Measurements from ENCODE around the gene ZDHHC4. TPM values are rescaled to one million over a fixed set of nuclear protein-coding genes. Genes with fewer than 3 reads are reported as not detected.

ZDHHC4 gene
- total and polyA plus RNA-seq, 2 of the 13 experiments (the other 11 are each of a cell fraction or from before 2014, with no cell fraction given) = 83.2 to 188 TPM

DNA sequence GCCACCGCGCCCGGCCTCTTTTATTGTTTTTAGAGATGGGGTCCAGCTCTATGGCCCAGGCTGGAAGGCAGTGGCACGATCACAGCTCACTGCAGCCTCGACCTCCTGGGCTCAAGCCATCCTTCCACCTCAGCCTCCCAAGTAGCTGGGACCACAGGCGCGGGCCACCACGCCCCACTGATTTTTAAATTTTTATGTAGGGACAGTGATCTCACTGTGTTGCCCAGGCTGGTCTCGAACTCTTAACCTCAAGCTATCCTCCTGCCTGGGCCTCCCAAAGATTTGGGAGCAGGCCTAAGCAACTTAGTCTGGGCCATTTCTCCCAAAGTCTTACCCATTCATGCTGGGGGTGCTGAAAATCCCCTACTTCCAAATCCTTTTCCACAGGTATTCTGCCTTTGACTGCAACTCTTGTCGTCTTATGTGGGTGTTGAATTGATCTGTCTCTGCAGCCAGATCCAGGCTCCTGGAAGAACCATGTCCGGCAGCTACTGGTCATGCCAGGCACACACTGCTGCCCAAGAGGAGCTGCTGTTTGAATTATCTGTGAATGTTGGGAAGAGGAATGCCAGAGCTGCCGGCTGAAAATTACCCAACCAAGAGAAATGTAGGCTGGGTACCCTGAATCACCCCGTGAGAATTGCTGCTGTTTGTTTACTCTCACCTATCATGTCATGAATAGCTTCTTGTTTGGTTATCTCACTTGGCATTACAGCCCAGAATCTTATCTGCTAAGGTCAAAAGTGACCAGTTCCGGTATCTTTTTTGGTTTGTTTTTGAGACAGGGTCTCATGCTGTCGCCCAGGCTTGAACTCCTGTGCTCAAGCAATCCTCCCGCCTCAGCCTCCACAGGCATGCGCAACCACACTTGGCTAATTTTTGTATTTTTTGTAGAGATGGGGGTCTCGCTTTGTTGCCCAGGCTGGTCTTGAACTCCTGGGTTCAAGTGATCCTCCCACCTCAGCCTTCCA is 1.1 kb downstream of the ZDHHC4 start (continued):
- TF ChIP-seq HHEX (CRISPR knock-in tag; IDR thresholded peaks at IDR 0.05) (no peak), MIER3 (CRISPR knock-in tag; IDR thresholded peaks at IDR 0.05; ENCODE audit: borderline replicate concordance) (no peak; the same call in 1 of the 2 replicates), HMG20B (CRISPR knock-in tag; conservative IDR thresholded peaks at IDR 0.05) (peak; percentile 85), SNAI1 (CRISPR knock-in tag; IDR thresholded peaks at IDR 0.05; ENCODE audit: borderline replicate concordance) (0 out of 2 replicates have a peak, but pooled peaks have one; percentile 72), BCL6 (CRISPR knock-in tag; IDR thresholded peaks at IDR 0.05) (peak; percentile 80), GABPA (IDR thresholded peaks at IDR 0.05; ENCODE audit: low read depth, low read length) (no peak), GABPA (CRISPR knock-in tag; IDR thresholded peaks at IDR 0.05; ENCODE audit: low read depth) (peak; percentile 79)
- TF ChIP-seq, protein P1, sequence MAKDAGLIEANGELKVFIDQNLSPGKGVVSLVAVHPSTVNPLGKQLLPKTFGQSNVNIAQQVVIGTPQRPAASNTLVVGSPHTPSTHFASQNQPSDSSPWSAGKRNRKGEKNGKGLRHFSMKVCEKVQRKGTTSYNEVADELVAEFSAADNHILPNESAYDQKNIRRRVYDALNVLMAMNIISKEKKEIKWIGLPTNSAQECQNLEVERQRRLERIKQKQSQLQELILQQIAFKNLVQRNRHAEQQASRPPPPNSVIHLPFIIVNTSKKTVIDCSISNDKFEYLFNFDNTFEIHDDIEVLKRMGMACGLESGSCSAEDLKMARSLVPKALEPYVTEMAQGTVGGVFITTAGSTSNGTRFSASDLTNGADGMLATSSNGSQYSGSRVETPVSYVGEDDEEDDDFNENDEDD (CRISPR knock-in tag; IDR thresholded peaks at IDR 0.05; ENCODE audit: borderline replicate concordance) = peak; percentile 45; the same call in 1 of the 2 replicates

DNA sequence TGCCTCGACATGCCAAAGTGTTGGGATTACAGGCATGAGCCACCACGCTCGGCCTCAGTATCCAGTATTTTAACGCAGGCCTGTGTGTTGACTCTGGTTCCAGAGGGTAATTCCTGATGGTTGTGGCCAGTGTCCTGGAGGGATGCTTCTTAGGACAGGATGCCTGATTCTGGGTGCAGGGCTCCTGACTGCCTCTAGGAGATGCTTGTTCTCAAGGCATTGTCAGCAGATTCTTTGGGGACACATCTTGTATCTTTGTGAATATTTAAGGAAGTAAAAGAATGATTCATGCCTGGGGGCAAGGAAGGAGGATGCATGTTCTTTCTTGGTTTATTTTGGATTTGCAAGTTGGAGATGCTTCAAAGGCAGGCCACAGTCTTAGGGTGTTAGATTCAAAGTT is 2.2 kb downstream of the ZDHHC4 start:
- intact Hi-C loops (cut with micrococcal nuclease; ENCODE audit: unreplicated experiment) = no loop called here
- Histone ChIP-seq H3K4me1 (ENCODE audit: insufficient read depth, low read length) (peaks cover 57% of the 10 kb centered on the region), H3K27me3 (ENCODE audit: control insufficient read depth in 1 of 2, insufficient read depth in 2 of 2, low read length in 2 of 2) (no peaks in the 10 kb centered on the region), H3K4me3 (replicated peaks in 1 of 3; ENCODE audit: insufficient read depth in 1 of 3, low read depth in 2 of 3, low read length in 3 of 3) (no peak overlapping the region), H3K79me2 (ENCODE audit: insufficient read depth, low read length) (peaks cover 17% of the 10 kb centered on the region), H3K27ac (ENCODE audit: extremely low read length, insufficient read depth, low read length) (peak overlapping the region; percentile 98), H3K36me3 (replicated peaks in 1 of 2; ENCODE audit: control insufficient read depth in 1 of 2, insufficient read depth in 2 of 2, low read length in 2 of 2) (peaks cover 9 to 32% of the 10 kb centered on the region in 2 experiments), H3K9me3 (ENCODE audit: low read length) (no peaks in the 10 kb centered on the region), H2AFZ (ENCODE audit: low read length) (no peak overlapping the region), H3K9ac (ENCODE audit: insufficient read depth, low read depth, low read length) (0 out of 2 replicates have a peak overlapping the region, but pooled peaks have one; percentile 18), H4K20me1 (ENCODE audit: insufficient read depth, low read length) (no peaks in the 10 kb centered on the region), H3K4me2 (ENCODE audit: low read depth, low read length) (0 out of 2 replicates have a peak overlapping the region, but pooled peaks have one; percentile 2)
- DNase-seq (ENCODE audit: low spot score) (peak; percentile 23), ATAC-seq (no peak), FAIRE-seq (no peak)
- POLR2A ChIA-PET = no interaction called here
- BruUV-seq (replicated peaks) = no TSS peak
- in situ Hi-C loops (cut with HindIII; ENCODE audit: extremely low pct_ligation_motif_present, low pct_unique_long_range_greater_than_20kb) = no loop called here
- 81% methylated on average over 4 of the region's 4 CpGs for WGBS (ENCODE audit: low lambda C conversion rate)
- CTCF ChIA-PET (ENCODE audit: low intra/inter-chr PET ratio, low total read pairs) = no interaction called here
- TF ChIP-seq, protein P2, sequence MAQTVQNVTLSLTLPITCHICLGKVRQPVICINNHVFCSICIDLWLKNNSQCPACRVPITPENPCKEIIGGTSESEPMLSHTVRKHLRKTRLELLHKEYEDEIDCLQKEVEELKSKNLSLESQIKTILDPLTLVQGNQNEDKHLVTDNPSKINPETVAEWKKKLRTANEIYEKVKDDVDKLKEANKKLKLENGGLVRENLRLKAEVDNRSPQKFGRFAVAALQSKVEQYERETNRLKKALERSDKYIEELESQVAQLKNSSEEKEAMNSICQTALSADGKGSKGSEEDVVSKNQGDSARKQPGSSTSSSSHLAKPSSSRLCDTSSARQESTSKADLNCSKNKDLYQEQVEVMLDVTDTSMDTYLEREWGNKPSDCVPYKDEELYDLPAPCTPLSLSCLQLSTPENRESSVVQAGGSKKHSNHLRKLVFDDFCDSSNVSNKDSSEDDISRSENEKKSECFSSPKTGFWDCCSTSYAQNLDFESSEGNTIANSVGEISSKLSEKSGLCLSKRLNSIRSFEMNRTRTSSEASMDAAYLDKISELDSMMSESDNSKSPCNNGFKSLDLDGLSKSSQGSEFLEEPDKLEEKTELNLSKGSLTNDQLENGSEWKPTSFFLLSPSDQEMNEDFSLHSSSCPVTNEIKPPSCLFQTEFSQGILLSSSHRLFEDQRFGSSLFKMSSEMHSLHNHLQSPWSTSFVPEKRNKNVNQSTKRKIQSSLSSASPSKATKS (CRISPR knock-in tag; IDR thresholded peaks at IDR 0.05) = no peak
- TF ChIP-seq ZNF501 (CRISPR knock-in tag; IDR thresholded peaks at IDR 0.05) (peak; percentile 47; the same call in 1 of the 2 replicates), ZNF20 (CRISPR knock-in tag; IDR thresholded peaks at IDR 0.05) (no peak), RBAK (CRISPR knock-in tag; IDR thresholded peaks at IDR 0.05) (no peak), MTERF4 (CRISPR knock-in tag; IDR thresholded peaks at IDR 0.05) (peak; percentile 38; the same call in 1 of the 2 replicates), MAFK (conservative IDR thresholded peaks at IDR 0.05 in 1 of 2, IDR thresholded peaks at IDR 0.05 in 1 of 2; ENCODE audit: low read length in 2 of 2) (0 out of 4 replicates have a peak, but pooled peaks of 1 of the 2 experiments have one; percentile 14)
- TF ChIP-seq, protein P3, sequence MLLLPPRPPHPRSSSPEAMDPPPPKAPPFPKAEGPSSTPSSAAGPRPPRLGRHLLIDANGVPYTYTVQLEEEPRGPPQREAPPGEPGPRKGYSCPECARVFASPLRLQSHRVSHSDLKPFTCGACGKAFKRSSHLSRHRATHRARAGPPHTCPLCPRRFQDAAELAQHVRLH (CRISPR knock-in tag; IDR thresholded peaks at IDR 0.05; ENCODE audit: borderline replicate concordance, low read depth) = no peak
